Heart right ventricle (tissue), 16 donors: Measurements from ENCODE around the gene GNG2. TPM values are rescaled to one million over a fixed set of nuclear protein-coding genes. Genes with fewer than 3 reads are reported as not detected.
A peak's percentile ranks its signal among the peaks of the same experiment; 100 is the strongest.

Experiments used
- ATAC-seq, 8 donors: fragments of 200-7000 bp; cut with Tn5 transposase; one replicate each; pipeline ENCODE4 v1.9.1; 2020; ENCODE audit warnings: mild to moderate bottlenecking in 8 of 8, moderate library complexity in 8 of 8, moderate number of reproducible peaks in 1 of 8
- DNase-seq, 2 donors: peaks; one replicate each; pipeline ENCODE4 v3.0.0-alpha.2; 2020
- H3K27ac ChIP-seq, 10 donors: fragments of 200-600 bp; sonication (generic) in 2 of 10; one replicate each; pipeline versions ENCODE4 v1.5.0 to v1.8.0; 2020 to 2022; ENCODE audit warnings: mild to moderate bottlenecking in 3 of 10
- H3K27me3 ChIP-seq, 7 donors: fragments of 200-600 bp; one replicate each; pipeline ENCODE4 v1.8.0; 2021 to 2022; ENCODE audit warnings: mild to moderate bottlenecking in 2 of 7
- H3K36me3 ChIP-seq, 9 donors: fragments of 200-600 bp; sonication (generic) in 1 of 9; one replicate each; pipeline versions ENCODE4 v1.5.0 to v1.8.0; 2020 to 2022; ENCODE audit warnings: mild to moderate bottlenecking in 2 of 9
- H3K4me1 ChIP-seq, 9 donors: fragments of 200-600 bp; sonication (generic) in 1 of 9; one replicate each; pipeline versions ENCODE4 v1.5.0 to v1.8.0; 2020 to 2022; ENCODE audit warnings: mild to moderate bottlenecking in 4 of 9
- H3K4me3 ChIP-seq, 10 donors: fragments of 200-600 bp; sonication (generic) in 2 of 10; one replicate each; pipeline versions ENCODE4 v1.5.0 to v1.8.0; 2020 to 2022; ENCODE audit warnings: mild to moderate bottlenecking in 7 of 10, moderate library complexity in 2 of 10
- H3K9me3 ChIP-seq, 11 donors: fragments of 200-600 bp in 10 of 11; sonication (generic) in 2 of 11; one replicate each; pipeline versions ENCODE4 v1.5.0 to v1.8.0; 2013 to 2022; ENCODE audit warnings: mild to moderate bottlenecking in 2 of 11, control low read depth in 1 of 11, moderate library complexity in 1 of 11
- WGBS, 2 donors: extraction: QIAGEN DNeasy Blood & Tissue Kit; methylation state at CpG; one replicate each; pipeline ENCODE4 v1.1.7; 2013; ENCODE audit warnings: inconsistent platforms in 1 of 2; 5-methylcytosine and 5-hydroxymethylcytosine counted together
- intact Hi-C, 10 donors: fragments of 100-400 bp; cut with DNase I; formaldehyde crosslinking; loops; one replicate each; pipeline versions ENCODE4 v1.11.1 to v1.14.2; 2022
- long read RNA-seq, 3 donors: library from polyadenylated mRNA; unstranded; transcript quantifications; one replicate each; pipeline ENCODE4 v2.0.0, GENCODE V29; 2020 to 2021
- polyA plus RNA-seq, 2 donors: library from polyadenylated mRNA; stranded (reverse); fragments of 200-250 nt; gene quantifications; one replicate each; pipeline ENCODE4 v1.2.3, GENCODE V29; 2013
- total RNA-seq, 10 donors: library from RNA; stranded (reverse); fragmentation: NEBNext Ultra II Directional in 3 of 10; extraction: Animal tissue kit (Norgen Biotek cat#: 25700) in 3 of 10; gene quantifications; one replicate each; pipeline versions ENCODE4 v1.2.1 to v1.2.4, GENCODE V29; 2021 to 2023
- TF ChIP-seq, protein P1 (sequence below), 9 donors: fragments of 200-600 bp; sonication (generic) in 2 of 9; IDR thresholded peaks; one replicate each; pipeline versions ENCODE4 v1.5.0 to v1.8.0; 2021 to 2022; ENCODE audit warnings: antibody characterized with exemption in 9 of 9, mild to moderate bottlenecking in 5 of 9, moderate library complexity in 1 of 9
- donor health status: Arrhythmogenic right ventricular cardiomyopathy.
- donor health status: ischemic (EF 13 %, LVEDD 7.1; RV severe dilation, severe dysfunction).
- donor health status: healthy with polysubstance abuse.
- donor health status: DM: no; HTN: yes; CAD: no.
- donor health status: DM: no; HTN: no; CAD: no.
- donor health status: ischemic (EF 25% LVEDD 6.9; RV normal size, moderate dysfunction).
- donor health status: ischemic (EF 25% LVEDD 5.7; RV mildly dilated, moderate dysfunction).
- donor health status: healthy.
- donor health status: DM: yes; HTN: yes; CAD: no.
- donor health status: Ischemic cardiomyopathy.
- donor health status: ischemic (EF 35%, LVEDD 5.7; RV mildly dilated, moderate dysfunction).
- donor health status: nonischemic (EF 11% LVEDD 7.7; RV severe dilation, severe dysfunction).
- donor health status: DM: yes; HTN: yes; CAD: no.
- donor health status: PGD.
- donor health status: ischemic (EF 29% LVEDD 5.4; RV normal size, mild dysfunction).
- donor health status: nonischemic (EF 23%, LVEDD 6.1; RV moderate dilation, normal function).

Gene GNG2
- total RNA-seq (10 to 100 TPM in 2 of 10 donors, 1 to 10 TPM in 8; 3.6 to 20.6 (median 8.0) TPM), polyA plus RNA-seq (1 to 10 TPM; 3.6 to 5.6 TPM)
- long read RNA-seq, donor 1, partial matches to known transcripts: 0 of 6 reads
- long read RNA-seq, donor 1, other reads (novel, unspliced or antisense): 1 of 6 reads
- long read RNA-seq, donor 2, partial matches to known transcripts: 0 of 5 reads
- long read RNA-seq, donor 2, other reads (novel, unspliced or antisense): 4 of 5 reads
- long read RNA-seq, donor 3, partial matches to known transcripts: 0 of 4 reads
- long read RNA-seq, donor 3, other reads (novel, unspliced or antisense): 1 of 4 reads

DNA sequence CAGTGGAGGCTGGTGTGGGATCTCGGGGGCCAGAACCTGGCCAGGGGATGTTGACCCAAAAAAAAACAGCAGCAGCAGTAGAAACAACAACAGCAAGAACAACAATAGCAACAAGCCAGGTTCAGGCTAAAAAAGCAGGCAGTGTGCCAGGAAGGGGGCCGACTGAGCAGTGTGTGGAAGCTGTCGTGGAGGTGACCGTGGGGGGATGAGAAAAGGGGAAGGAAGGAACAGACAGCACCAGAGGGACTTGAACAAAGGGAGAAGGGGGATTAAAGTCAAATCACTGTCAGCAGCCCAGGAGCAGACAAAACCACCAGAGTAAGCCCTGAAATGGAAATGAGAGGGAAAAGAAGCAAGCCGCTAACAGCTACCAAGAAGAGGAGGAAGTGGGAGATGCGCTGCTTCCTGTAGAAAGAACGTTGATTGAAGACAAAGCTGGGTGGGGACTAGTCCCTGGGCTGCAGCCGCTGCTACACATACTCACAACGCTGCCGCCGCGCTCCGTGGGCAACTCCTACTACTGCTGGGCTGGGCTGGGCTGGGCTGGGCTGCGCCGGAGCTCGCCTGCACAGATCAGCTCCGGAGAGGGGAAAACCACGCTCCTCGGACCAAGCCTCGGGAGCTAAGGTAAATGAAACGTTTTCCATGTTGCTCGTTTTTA is at the start of gene GNG2:
TSS of gene GNG2 (plus strand) at position 449 of the 661 bp plus-strand sequence. CDS start 90,067 bp downstream, outside the sequence.
- Histone ChIP-seq H3K36me3 (no peaks in the 10 kb centered on the region), H3K27ac (peak within 1 kb of the TSS in 9 of 10 donors; percentile 24 to 92 (median 52)), H3K4me3 (peak within 1 kb of the TSS; percentile 20 to 69 (median 54)), H3K27me3 (peaks cover 0 to 9% (median 0%) of the 10 kb centered on the region in 7 donors), H3K9me3 (no peaks in the 10 kb centered on the region), H3K4me1 (peaks cover 0 to 84% (median 7%) of the 10 kb centered on the region in 9 donors)
- 4 to 5% methylated on average over 22 of the region's 22 CpGs for WGBS, 2 donors
- ATAC-seq: peak; percentile 97 to 99 (median 98)
- intact Hi-C loops: loop anchor here in 8 of 10 donors (5.0 to 10.0 kb wide), 2 partner anchors 115 to 117 kb away; no protein-coding TSS in a partner anchor
- peak; percentile 78 to 85 for DNase-seq
- TF ChIP-seq, protein P1, sequence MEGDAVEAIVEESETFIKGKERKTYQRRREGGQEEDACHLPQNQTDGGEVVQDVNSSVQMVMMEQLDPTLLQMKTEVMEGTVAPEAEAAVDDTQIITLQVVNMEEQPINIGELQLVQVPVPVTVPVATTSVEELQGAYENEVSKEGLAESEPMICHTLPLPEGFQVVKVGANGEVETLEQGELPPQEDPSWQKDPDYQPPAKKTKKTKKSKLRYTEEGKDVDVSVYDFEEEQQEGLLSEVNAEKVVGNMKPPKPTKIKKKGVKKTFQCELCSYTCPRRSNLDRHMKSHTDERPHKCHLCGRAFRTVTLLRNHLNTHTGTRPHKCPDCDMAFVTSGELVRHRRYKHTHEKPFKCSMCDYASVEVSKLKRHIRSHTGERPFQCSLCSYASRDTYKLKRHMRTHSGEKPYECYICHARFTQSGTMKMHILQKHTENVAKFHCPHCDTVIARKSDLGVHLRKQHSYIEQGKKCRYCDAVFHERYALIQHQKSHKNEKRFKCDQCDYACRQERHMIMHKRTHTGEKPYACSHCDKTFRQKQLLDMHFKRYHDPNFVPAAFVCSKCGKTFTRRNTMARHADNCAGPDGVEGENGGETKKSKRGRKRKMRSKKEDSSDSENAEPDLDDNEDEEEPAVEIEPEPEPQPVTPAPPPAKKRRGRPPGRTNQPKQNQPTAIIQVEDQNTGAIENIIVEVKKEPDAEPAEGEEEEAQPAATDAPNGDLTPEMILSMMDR (IDR thresholded peaks at IDR 0.05): no peak

DNA sequence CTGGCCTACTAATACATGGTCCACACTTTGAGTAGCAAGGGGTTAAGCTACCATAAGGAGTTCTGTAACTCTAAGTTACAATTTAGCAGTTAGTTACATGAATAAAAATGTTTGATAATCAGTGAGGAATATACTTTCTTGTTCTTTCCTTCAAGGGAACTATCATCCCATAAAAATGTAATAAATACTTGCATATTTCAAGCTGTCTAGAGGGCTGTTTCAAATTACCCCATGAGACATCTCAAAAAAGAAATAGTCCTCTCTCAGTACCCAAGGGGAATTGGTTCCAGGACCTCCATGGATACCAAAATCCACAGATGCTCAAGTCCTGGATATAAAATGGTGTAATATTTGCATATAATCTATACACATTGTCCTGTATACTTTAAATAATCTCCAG is 48.7 kb upstream of the GNG2 start:
- Histone ChIP-seq H3K4me3 (no peak overlapping the region), H3K27me3 (peaks cover 0 to 6% (median 0%) of the 10 kb centered on the region in 7 donors), H3K9me3 (peaks cover 0 to 8% (median 0%) of the 10 kb centered on the region in 11 donors), H3K27ac (no peak overlapping the region), H3K36me3 (no peaks in the 10 kb centered on the region), H3K4me1 (peaks cover 0 to 5% (median 0%) of the 10 kb centered on the region in 9 donors)
- ATAC-seq (no peak), DNase-seq (no peak)
- TF ChIP-seq, protein P1 (IDR thresholded peaks at IDR 0.05): no peak
- intact Hi-C loops: no loop called here

DNA sequence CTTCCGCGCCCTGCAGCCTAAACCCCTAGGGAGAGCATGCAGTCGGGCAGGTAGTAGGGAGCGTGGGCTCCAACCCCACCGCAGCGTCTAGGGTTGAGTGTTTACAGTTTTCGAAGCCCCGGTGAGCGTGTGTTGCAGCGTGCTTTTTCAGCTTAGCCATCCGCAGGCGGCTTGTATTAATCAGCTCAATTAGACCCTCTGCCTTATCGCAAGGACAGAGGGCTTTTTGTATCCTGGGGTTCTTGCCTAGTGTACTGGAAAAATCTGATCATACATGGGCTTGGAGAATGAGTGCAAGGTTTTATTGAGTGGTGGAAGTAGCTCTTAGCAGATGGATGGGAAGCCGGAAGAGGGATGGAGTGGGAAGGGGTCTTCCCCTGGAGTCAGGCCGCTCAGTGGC is 44.4 kb upstream of the GNG2 start:
- no peaks in the 10 kb centered on the region for H3K36me3 ChIP-seq
- TF ChIP-seq, protein P1 (IDR thresholded peaks at IDR 0.05): no peak
- intact Hi-C loops: no loop called here
- no peak overlapping the region for H3K4me3 ChIP-seq
- H3K4me1 ChIP-seq: peaks cover 0 to 5% (median 0%) of the 10 kb centered on the region in 9 donors
- H3K27ac ChIP-seq: no peak overlapping the region
- 74 to 78% methylated on average over 15 of the region's 15 CpGs for WGBS, 2 donors
- DNase-seq (no peak), ATAC-seq (no peak)
- peaks cover 0 to 6% (median 0%) of the 10 kb centered on the region in 7 donors for H3K27me3 ChIP-seq
- H3K9me3 ChIP-seq: no peaks in the 10 kb centered on the region

DNA sequence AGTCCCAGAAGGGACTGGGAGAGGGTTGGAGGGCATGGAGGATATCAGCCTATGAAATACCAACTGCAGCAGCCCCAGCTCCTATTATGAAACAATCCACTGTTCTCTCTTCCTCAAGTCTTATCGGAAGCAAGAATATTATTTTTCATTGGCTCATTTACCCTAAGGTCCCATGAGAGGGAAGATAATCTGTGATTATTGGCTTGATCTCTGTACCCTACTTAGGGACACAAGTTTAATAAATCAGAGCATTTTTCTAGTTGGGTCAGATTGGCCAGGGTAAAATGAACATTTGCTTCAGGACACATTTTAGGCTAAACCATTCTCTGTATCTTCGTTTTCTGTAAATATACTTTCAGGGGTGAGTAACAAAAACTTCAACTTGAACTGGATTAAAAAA is 43.1 kb upstream of the GNG2 start:
- peaks cover 0 to 6% (median 0%) of the 10 kb centered on the region in 7 donors for H3K27me3 ChIP-seq
- 70 to 71% methylated on average over 2 of the region's 2 CpGs for WGBS, 2 donors
- TF ChIP-seq, protein P1 (IDR thresholded peaks at IDR 0.05): no peak
- no peak overlapping the region for H3K4me3 ChIP-seq
- DNase-seq (no peak), ATAC-seq (peak in 1 of 8 donors; percentile 42)
- no peaks in the 10 kb centered on the region for H3K9me3 ChIP-seq
- no peaks in the 10 kb centered on the region for H3K4me1 ChIP-seq
- H3K36me3 ChIP-seq: no peaks in the 10 kb centered on the region
- intact Hi-C loops: no loop called here
- H3K27ac ChIP-seq: no peak overlapping the region
